Caki2 (cell line): Measurements from ENCODE around the gene APBB2. TPM values are rescaled to one million over a fixed set of nuclear protein-coding genes. Genes with fewer than 3 reads are reported as not detected.

Source experiments
- DNase-seq: peaks from one replicate; pipeline ENCODE4 v3.0.0-alpha.2; 2015; ENCODE audit warnings: low read depth
- in situ Hi-C: cut with HindIII; loops from 2 replicates; pipeline ENCODE4 v1.10.0; 2016; ENCODE audit warnings: low sequenced_read_pairs, low pct_unique_long_range_greater_than_20kb, mixed read lengths
- total RNA-seq: library from RNA; depleted of rRNA; stranded (reverse); fragments of >200 nt; shearing (Covaris generic); gene quantifications from 2 replicates; pipeline ENCODE4 v1.2.3, GENCODE V29; 2014; ENCODE audit warnings: low replicate concordance

APBB2 gene
- total RNA-seq, 1 experiment from 2014 or later, result 19.8 TPM

- DNase-seq, result no peak
- in situ Hi-C loops, result loop anchor here (25.0 kb wide), 1 partner anchor 256 kb away; no protein-coding TSS in a partner anchor
Observed at GRCh38 chr4:41218703-41219102, 4.4 kb upstream of the APBB2 start.

- DNase-seq, result no peak
- in situ Hi-C loops, result loop anchor here (25.0 kb wide), 1 partner anchor 255 kb away; no protein-coding TSS in a partner anchor
Observed at GRCh38 chr4:41217374-41217773, 3.0 kb upstream of the APBB2 start.

- no peak for DNase-seq
- in situ Hi-C loops, result loop anchor here (25.0 kb wide), 1 partner anchor 255 kb away; no protein-coding TSS in a partner anchor
Observed at GRCh38 chr4:41217020-41217333, 2.6 kb upstream of the APBB2 start.

GRCh38 chr4:41216294-41217019, 2.1 kb upstream of the APBB2 start:
- in situ Hi-C loops, result loop anchor here (25.0 kb wide), 1 partner anchor 254 kb away; no protein-coding TSS in a partner anchor
- DNase-seq, result peak; percentile 85

- DNase-seq, result peak; percentile 26
- in situ Hi-C loops, result loop anchor here (25.0 kb wide), 1 partner anchor 254 kb away; no protein-coding TSS in a partner anchor
Observed at GRCh38 chr4:41215969-41216293, 1.6 kb upstream of the APBB2 start.

GRCh38 chr4:41215155-41215554, 813 bp upstream of the APBB2 start:
- in situ Hi-C loops, result loop anchor here (25.0 kb wide), 1 partner anchor 253 kb away; no protein-coding TSS in a partner anchor
- DNase-seq, result peak; percentile 2

- no peak for DNase-seq
- in situ Hi-C loops, result loop anchor here (25.0 kb wide), 1 partner anchor 252 kb away; no protein-coding TSS in a partner anchor
Observed at GRCh38 chr4:41214825-41215146, 444 bp upstream of the APBB2 start.

GRCh38 chr4:41213625-41214135, 662 bp downstream of the APBB2 start:
- no peak for DNase-seq
- in situ Hi-C loops, result loop anchor here (25.0 kb wide), 1 partner anchor 251 kb away; no protein-coding TSS in a partner anchor

- in situ Hi-C loops, result loop anchor here (25.0 kb wide), 1 partner anchor 250 kb away; no protein-coding TSS in a partner anchor
- peak; percentile 39 for DNase-seq
Observed at GRCh38 chr4:41212616-41213203, 1.6 kb downstream of the APBB2 start.

GRCh38 chr4:41211951-41212615, 2.3 kb downstream of the APBB2 start:
- in situ Hi-C loops, result loop anchor here (25.0 kb wide), 1 partner anchor 250 kb away; no protein-coding TSS in a partner anchor
- no peak for DNase-seq

GRCh38 chr4:41209901-41210300, 4.4 kb downstream of the APBB2 start:
- no peak for DNase-seq
- in situ Hi-C loops, result loop anchor here (25.0 kb wide), 1 partner anchor 248 kb away; no protein-coding TSS in a partner anchor

GRCh38 chr4:41209187-41209586, 5.2 kb downstream of the APBB2 start:
- DNase-seq, result no peak
- in situ Hi-C loops, result loop anchor here (25.0 kb wide), 1 partner anchor 247 kb away; no protein-coding TSS in a partner anchor

GRCh38 chr4:41207291-41207831, 7.0 kb downstream of the APBB2 start:
- DNase-seq, result no peak
- in situ Hi-C loops, result loop anchor here (25.0 kb wide), 1 partner anchor 245 kb away; no protein-coding TSS in a partner anchor

GRCh38 chr4:41205854-41206460, 8.4 kb downstream of the APBB2 start:
- in situ Hi-C loops, result loop anchor here (25.0 kb wide), 1 partner anchor 244 kb away; no protein-coding TSS in a partner anchor
- DNase-seq, result no peak

GRCh38 chr4:41205130-41205529, 9.2 kb downstream of the APBB2 start:
- no peak for DNase-seq

GRCh38 chr4:41204400-41204978, 9.9 kb downstream of the APBB2 start:
- peak; percentile 65 for DNase-seq
- in situ Hi-C loops, result loop anchor here (25.0 kb wide), 1 partner anchor 242 kb away; no protein-coding TSS in a partner anchor

More at GRCh38 chr4:41205130-41205529, 9.2 kb downstream of the APBB2 start:
- in situ Hi-C loops, result loop anchor here (25.0 kb wide), 1 partner anchor 243 kb away; no protein-coding TSS in a partner anchor

GRCh38 chr4:41203841-41204240, 10.5 kb downstream of the APBB2 start:
- no peak for DNase-seq
- in situ Hi-C loops, result loop anchor here (25.0 kb wide), 1 partner anchor 242 kb away; no protein-coding TSS in a partner anchor
